COLO668 (cell line): Measurements from ENCODE around the gene CDH13.

Source experiments
- DNase-seq: peaks from one replicate; lab custom pipeline; 2025; ENCODE audit not compliant: unreplicated experiment; lab: John Stamatoyannopoulos, UW

Gene CDH13

DNA sequence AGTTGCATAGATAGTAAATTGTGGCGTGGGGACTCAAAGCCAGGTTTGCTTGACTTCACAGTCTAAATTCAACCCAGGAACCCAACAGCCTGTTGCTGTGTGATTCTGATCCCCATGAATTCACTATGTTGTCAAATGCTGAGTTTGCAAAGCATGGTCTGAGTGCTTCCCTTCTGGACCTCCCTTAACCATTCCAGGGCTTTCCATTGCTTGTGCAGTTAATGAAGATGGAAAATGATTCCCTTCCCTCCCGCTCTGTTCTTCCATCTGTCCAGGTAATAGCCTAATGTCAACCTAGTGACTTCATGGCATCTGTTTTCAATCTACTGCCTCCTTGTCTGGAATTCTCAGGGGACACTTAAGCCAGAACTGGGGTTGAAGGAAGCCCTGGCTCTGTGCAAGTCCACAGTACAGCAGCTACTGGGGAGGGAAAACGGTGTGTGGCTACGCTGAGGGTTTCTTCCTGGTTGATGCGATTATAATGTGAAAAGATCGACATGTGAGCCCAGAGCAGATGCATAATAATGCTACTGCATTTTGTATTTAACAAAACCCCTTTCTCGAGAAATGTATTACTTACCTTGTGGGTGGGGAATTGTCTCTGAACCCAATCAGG is 206.7 kb downstream of the CDH13 start:
- DNase-seq, result no peak

GRCh38 chr16:82834151-82834815 is 207.5 kb downstream of the CDH13 start:
- DNase-seq, result no peak

DNA sequence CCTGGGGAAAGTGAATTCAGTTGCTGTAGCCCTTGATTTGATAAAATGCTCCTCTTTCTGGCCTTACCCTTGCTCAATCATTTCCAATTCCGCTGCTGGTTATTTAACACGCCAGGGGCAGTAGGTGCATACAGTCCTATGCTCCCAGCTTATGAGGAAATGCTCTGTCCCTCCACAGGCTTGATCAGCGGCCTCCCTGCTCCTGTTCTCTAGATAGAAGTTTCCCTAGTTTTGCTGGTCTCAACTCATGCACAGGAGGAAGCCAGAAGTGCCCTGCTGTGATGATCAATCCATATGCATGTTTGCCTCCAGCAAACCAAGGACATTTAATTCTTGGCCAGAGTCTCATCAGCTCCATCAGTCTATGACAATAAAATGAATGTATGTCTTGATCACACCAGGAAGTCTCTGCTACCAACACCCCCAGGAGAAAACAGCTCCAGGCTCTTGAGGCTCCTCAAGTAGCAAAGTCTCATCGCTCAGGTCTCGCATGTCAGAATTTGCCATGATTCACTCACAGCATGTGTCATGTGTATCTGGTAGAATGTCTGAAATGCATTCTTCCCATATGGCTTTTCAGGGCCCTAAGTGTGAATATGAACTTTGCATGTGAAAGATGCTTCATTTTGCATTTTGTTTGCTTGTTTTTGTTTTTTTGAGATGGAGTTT is 208.9 kb downstream of the CDH13 start:
- DNase-seq, result no peak

DNA sequence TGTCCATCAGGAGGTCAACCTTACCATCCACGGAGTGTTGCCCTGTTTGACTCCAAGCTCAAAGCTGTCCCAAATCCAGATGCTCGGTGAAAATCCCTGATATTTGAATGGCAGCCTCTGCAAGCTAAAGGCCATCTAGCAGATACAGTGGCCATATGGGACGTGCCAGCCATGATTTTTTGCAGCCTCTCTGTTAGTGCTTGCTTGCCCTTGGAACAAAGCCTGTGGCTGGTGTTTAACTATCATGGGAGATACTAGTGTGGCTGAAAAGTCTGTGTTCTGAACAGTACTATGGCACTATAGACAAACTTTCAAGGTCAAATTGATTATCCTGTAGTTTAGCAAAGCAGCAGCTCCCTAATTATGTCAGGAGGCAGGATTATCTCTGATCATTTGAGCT is 214.3 kb downstream of the CDH13 start:
- no peak for DNase-seq

DNA sequence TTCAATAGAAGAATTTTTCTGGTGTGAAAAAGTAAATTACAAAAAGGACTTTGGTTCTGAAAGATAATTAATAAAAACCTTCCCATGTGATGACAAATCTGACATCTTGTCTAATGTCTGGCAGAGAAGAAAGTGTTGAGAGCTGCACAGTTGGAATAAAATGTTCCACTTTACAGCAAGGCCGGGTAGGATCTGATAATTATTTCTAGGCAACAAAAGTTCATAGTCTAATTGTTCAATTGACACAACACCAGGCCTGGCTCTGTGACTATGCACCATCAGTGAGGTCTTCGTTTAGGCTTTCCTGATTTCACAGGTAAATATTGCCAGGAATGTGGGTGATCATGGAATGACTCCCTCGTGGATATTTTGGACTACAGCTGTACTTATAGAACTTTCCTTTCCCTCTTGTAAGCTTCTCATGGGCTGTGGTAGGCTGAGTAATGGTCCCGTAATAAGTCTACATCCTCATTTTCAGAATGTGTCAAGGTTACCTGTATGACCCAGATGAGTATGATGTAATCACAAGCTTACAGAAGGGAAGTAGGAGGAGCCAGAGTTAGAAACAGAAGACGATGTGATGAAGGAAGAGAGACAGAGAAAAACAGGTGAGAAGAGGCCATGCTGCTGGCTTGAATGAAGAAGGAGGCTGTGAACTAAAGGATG is 217.0 kb downstream of the CDH13 start:
- no peak for DNase-seq

GRCh38 chr16:82845116-82845515 is 218.3 kb downstream of the CDH13 start:
- DNase-seq, result no peak

GRCh38 chr16:82846806-82847205 is 220.0 kb downstream of the CDH13 start:
- DNase-seq, result no peak

- no peak for DNase-seq
These were observed 221.2 kb downstream of the CDH13 start for GRCh38 chr16:82848013-82848412.

- no peak for DNase-seq
These were observed 225.7 kb downstream of the CDH13 start for GRCh38 chr16:82852388-82853008.

DNA sequence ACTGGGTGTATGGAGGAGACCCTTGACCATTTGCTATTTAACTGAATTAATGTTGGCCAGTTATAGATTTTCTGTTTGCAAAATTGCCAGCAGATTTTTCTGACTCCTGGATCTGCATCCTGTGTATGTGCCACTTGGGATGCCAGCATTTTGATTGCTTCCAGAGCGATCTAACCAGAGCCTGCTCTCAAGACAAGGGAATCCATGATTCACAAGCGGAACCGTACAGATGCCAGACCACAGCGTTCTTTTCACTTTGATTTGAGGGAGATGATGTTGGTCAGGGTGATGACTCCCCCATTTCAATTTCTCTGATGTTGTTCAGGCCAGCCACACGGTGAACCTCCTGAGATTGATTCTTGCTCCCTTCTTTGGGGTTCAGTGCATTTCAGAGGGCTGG is 228.7 kb downstream of the CDH13 start:
- DNase-seq, result no peak

DNA sequence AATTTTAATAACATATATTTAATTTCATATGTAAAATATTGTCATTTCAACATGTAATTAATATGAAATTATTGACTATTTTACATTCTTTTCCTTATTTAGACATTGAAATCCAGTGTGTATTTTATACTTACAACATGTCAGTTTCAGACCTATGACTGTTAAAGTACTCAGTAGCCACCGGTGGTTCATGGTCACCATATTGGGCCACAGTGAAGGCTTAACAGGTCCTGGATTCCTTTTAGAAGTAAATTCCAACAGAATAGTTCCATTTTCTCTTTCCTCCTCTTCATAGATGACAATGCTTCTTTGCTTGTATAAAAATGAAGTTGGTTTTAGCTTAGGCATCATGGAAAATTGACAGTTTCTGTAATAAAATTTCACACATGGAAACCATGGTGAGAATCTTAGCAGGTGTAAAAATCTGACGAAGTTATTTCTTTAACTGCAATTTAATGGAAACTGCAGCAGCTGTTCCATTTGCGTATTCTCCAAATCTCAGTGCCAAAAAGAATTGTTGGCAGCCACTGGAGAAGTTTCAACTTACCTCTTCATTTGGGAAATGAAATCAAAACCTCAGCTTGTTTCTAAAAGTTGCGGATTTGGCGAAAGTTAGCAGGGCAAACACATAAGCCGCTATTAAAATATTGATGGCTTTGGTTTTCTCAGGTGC is 231.1 kb downstream of the CDH13 start:
- no peak for DNase-seq

DNA sequence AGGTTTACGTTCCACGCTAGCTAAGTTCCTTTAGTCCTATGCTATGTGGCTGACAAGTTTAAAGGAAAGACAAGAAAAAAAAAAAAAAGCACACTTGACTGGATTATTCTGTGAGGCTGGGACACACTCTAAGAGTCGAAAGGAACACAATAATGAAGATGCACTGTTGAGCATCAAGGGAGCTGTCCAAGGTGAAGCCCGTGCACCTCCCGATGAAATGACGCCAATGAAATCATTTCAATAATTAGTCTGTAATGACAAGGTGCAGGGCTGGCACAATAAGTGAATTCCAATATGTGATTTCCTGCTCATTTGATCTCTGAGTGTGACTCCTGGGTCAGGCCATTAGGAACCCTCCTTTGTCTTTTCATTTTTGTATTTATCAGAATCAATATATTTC is 232.9 kb downstream of the CDH13 start:
- no peak for DNase-seq

- DNase-seq, result no peak
These were observed 233.3 kb downstream of the CDH13 start for GRCh38 chr16:82860071-82860470.

- DNase-seq, result no peak
These were observed 235.3 kb downstream of the CDH13 start for GRCh38 chr16:82862057-82862456.

GRCh38 chr16:82864332-82865040 is 237.7 kb downstream of the CDH13 start:
- DNase-seq, result no peak

GRCh38 chr16:82865412-82865811 is 238.6 kb downstream of the CDH13 start:
- DNase-seq, result no peak

DNA sequence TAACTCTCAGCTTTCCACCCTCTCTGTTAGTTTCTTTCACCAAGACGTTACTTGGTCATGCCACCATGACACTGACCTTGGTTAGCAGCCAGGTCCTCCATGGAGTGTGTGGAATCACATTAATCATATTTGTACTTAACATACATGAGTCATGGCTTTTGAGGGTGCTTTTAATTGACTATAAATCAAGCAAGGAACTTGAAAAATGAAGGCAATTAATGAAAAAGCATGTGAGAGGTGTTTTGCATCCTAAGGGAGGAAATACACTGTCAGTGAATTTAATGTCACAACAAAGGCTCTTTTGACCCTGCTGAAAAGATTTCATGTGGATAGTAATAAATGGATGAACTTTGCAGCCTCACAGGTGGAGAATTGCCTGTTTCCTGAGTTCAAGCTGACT is 240.7 kb downstream of the CDH13 start:
- no peak for DNase-seq

GRCh38 chr16:82874271-82874670 is 247.5 kb downstream of the CDH13 start:
- DNase-seq, result no peak

GRCh38 chr16:82874672-82875071 is 247.9 kb downstream of the CDH13 start:
- no peak for DNase-seq

- DNase-seq, result no peak
These were observed 250.2 kb downstream of the CDH13 start for GRCh38 chr16:82876951-82877350.
